ENCODE data around the gene POLE.

POLE gene

DNA sequence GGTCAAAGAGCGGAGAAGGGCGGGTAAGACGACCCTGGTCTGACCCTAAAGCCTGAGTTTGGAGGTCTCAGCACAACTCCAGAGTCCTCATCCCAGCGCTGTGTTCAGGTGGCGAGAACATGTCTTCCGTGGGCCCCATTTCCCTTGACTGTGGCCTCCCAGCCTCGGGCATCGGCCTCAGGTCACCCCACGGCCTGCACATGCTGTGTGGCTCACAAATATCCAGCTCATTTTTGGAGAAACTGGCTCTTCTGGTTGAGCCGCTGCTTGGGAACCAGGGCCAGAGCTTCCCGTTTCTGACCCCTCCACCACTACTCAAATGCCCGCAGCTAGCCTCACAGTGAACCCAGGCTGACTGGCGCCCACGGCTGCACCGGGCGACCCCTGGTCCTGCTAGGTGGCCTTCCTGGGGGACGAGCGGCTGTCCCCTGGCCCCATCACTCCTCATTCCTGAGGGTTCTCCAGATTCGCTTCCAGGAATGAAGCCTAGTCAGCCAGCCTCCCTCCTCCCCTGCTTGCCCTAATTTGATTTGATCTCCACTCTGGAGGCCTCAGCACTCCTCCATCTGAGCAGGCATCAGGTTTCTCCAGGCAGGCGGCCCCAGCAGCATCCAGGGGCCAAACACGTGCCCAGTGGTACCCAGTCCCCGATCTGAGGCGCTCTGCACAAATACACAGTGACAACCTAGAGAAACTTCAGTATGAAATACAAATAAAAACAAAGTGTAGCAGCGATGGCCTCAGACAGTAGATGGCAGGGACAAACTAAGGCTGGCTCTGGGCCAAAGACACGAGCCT, 63.9 kb downstream of the POLE start:
- TF ChIP-seq, protein P1, sequence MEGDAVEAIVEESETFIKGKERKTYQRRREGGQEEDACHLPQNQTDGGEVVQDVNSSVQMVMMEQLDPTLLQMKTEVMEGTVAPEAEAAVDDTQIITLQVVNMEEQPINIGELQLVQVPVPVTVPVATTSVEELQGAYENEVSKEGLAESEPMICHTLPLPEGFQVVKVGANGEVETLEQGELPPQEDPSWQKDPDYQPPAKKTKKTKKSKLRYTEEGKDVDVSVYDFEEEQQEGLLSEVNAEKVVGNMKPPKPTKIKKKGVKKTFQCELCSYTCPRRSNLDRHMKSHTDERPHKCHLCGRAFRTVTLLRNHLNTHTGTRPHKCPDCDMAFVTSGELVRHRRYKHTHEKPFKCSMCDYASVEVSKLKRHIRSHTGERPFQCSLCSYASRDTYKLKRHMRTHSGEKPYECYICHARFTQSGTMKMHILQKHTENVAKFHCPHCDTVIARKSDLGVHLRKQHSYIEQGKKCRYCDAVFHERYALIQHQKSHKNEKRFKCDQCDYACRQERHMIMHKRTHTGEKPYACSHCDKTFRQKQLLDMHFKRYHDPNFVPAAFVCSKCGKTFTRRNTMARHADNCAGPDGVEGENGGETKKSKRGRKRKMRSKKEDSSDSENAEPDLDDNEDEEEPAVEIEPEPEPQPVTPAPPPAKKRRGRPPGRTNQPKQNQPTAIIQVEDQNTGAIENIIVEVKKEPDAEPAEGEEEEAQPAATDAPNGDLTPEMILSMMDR (conservative IDR thresholded peaks at IDR 0.05; ENCODE audit: low read length) = no peak
- no peak for TF ChIP-seq EZH2phosphoT487 (IDR thresholded peaks at IDR 0.05; ENCODE audit: borderline replicate concordance)
- no peak overlapping the region for H2AFZ ChIP-seq (ENCODE audit: low read length)
- H4K20me1 ChIP-seq (ENCODE audit: insufficient read depth, low read length, poor library complexity, severe bottlenecking) = no peaks in the 10 kb centered on the region
- no peaks in the 10 kb centered on the region for H3K9me3 ChIP-seq (ENCODE audit: insufficient read depth, low read depth, low read length)
- H3K9ac ChIP-seq (ENCODE audit: low read depth, low read length, poor library complexity, severe bottlenecking) = no peak overlapping the region
- H3K9me2 ChIP-seq (replicated peaks; ENCODE audit: low read depth, low read length) = no peaks in the 10 kb centered on the region
- H3K4me1 ChIP-seq (ENCODE audit: insufficient read depth, low read length, poor library complexity, severe bottlenecking) = no peaks in the 10 kb centered on the region
- no peak overlapping the region for H3K4me2 ChIP-seq (ENCODE audit: low read depth, low read length, poor library complexity, severe bottlenecking)
- peaks cover 25% of the 10 kb centered on the region; the same call in 1 of the 2 replicates for H3K36me3 ChIP-seq (ENCODE audit: insufficient read depth, low read length)
- no peaks in the 10 kb centered on the region for H3K79me2 ChIP-seq (ENCODE audit: insufficient read depth, low read length)
- H3K4me3 ChIP-seq (ENCODE audit: low read length, poor library complexity, severe bottlenecking) = no peak overlapping the region
- H3K27me3 ChIP-seq (ENCODE audit: insufficient read depth, low read length, poor library complexity, severe bottlenecking) = no peaks in the 10 kb centered on the region
- H3F3A ChIP-seq (ENCODE audit: low read depth) = no peaks in the 10 kb centered on the region

DNA sequence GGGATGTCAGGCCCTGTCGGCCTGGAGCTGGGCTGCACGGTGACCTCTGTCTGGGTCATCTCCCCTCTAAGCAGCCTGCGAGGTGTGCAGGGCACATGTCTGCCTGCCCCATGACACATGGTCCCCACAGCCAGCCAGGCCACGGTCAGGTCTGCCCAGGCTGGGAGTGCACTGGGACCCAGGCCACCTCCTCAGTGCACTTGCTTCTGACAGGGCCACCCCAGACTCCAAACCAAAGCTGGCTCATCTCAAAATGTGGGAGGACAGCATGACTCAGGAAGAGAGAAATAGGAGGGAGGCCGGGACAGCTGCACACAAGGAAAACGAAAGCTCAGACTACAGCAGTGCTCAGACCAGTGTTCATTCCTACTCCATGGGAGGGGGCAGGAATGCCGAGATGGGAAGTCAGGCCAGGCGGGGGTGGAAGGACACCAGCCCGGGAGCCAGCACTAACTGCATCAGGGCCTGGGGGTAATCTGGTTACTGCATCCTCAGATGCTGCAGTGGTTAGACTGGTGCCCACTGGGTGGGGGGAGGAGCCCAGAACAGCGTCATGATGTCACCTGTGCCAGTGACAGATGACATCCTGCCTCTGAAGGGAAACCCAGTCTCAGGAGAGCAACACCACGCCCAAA, 64.6 kb downstream of the POLE start:
- Histone ChIP-seq H3K36me3 (ENCODE audit: insufficient read depth, low read length) (peaks cover 25% of the 10 kb centered on the region; the same call in 1 of the 2 replicates), H3K79me2 (ENCODE audit: insufficient read depth, low read length) (no peaks in the 10 kb centered on the region), H3K9me2 (replicated peaks; ENCODE audit: low read depth, low read length) (no peaks in the 10 kb centered on the region), H3K27me3 (ENCODE audit: insufficient read depth, low read length, poor library complexity, severe bottlenecking) (no peaks in the 10 kb centered on the region), H3K9me3 (ENCODE audit: insufficient read depth, low read depth, low read length) (no peaks in the 10 kb centered on the region), H3F3A (ENCODE audit: low read depth) (no peaks in the 10 kb centered on the region), H3K4me3 (ENCODE audit: low read length, poor library complexity, severe bottlenecking) (no peak overlapping the region), H2AFZ (ENCODE audit: low read length) (no peak overlapping the region), H3K4me2 (ENCODE audit: low read depth, low read length, poor library complexity, severe bottlenecking) (no peak overlapping the region), H4K20me1 (ENCODE audit: insufficient read depth, low read length, poor library complexity, severe bottlenecking) (no peaks in the 10 kb centered on the region), H3K9ac (ENCODE audit: low read depth, low read length, poor library complexity, severe bottlenecking) (no peak overlapping the region), H3K4me1 (ENCODE audit: insufficient read depth, low read length, poor library complexity, severe bottlenecking) (no peaks in the 10 kb centered on the region)
- no peak for TF ChIP-seq EZH2phosphoT487 (IDR thresholded peaks at IDR 0.05; ENCODE audit: borderline replicate concordance)
- TF ChIP-seq, protein P1 (conservative IDR thresholded peaks at IDR 0.05; ENCODE audit: low read length) = no peak

DNA sequence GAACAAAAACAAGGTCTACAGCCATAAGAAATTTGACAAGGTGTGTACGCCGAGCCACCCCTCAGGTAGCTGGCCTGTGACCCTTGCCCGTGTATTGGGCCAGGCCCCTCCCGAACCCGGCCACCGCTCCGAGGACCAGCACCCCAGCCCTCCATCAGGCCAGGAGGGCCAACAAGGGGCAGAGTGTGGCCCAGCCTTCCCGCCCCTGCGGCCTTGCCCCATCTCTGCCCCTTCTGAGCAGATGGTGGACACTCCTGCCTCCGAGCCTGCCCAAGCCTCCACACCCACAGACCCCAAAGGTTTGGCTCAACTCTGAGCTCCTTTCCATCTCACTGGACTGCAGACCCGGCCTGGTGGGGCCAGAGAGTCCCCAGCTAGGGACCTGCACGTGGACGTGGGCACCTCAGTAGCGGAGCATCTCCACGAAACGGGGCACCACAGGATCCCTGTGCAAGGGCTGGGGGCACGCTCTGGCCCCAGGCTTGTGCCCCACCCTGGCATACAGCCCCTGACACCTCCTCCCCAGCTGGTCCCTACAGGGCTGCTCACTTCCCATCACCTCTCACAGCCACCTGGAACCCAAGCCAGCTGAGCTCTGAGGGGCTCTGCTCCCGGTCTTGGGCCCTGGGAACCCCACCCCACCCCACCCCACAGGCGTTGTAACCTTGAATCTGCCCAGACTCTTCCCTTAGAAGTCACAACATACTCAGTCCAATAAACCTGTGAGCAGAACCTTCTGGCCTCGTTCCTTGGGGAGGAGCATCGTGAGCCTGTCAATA, 65.3 kb downstream of the POLE start:
- Histone ChIP-seq H4K20me1 (ENCODE audit: insufficient read depth, low read length, poor library complexity, severe bottlenecking) (no peaks in the 10 kb centered on the region), H3K79me2 (ENCODE audit: insufficient read depth, low read length) (no peaks in the 10 kb centered on the region), H3K27me3 (ENCODE audit: insufficient read depth, low read length, poor library complexity, severe bottlenecking) (no peaks in the 10 kb centered on the region), H3K36me3 (ENCODE audit: insufficient read depth, low read length) (peaks cover 25% of the 10 kb centered on the region; the same call in 1 of the 2 replicates), H3K9ac (ENCODE audit: low read depth, low read length, poor library complexity, severe bottlenecking) (no peak overlapping the region), H3K4me1 (ENCODE audit: insufficient read depth, low read length, poor library complexity, severe bottlenecking) (no peaks in the 10 kb centered on the region), H2AFZ (ENCODE audit: low read length) (no peak overlapping the region), H3K4me2 (ENCODE audit: low read depth, low read length, poor library complexity, severe bottlenecking) (no peak overlapping the region), H3K9me2 (replicated peaks; ENCODE audit: low read depth, low read length) (no peaks in the 10 kb centered on the region), H3K9me3 (ENCODE audit: insufficient read depth, low read depth, low read length) (peaks cover 6% of the 10 kb centered on the region; the same call in 1 of the 2 replicates), H3F3A (ENCODE audit: low read depth) (no peaks in the 10 kb centered on the region), H3K4me3 (ENCODE audit: low read length, poor library complexity, severe bottlenecking) (no peak overlapping the region)
- TF ChIP-seq, protein P1 (conservative IDR thresholded peaks at IDR 0.05; ENCODE audit: low read length) = no peak
- TF ChIP-seq EZH2phosphoT487 (IDR thresholded peaks at IDR 0.05; ENCODE audit: borderline replicate concordance) = no peak
